Measurements from ENCODE around the gene AADACL4. TPM values are rescaled to one million over a fixed set of nuclear protein-coding genes. Genes with fewer than 3 reads are reported as not detected.
"Not testable (repeated sequence)": the region's sequence is repeated elsewhere in the genome, so short reads cannot be mapped to it uniquely, and the experiment has no call there.

The AADACL4 gene
- total RNA-seq, 1 donor from 2014 or later, result not detected

- H3K27me3 Mint-ChIP-seq, result peaks cover 9% of the 10 kb centered on the region
- no peak overlapping the region for H3K27ac Mint-ChIP-seq
- peaks cover 7% of the 10 kb centered on the region for H3K9me3 Mint-ChIP-seq
- no peaks in the 10 kb centered on the region for H3K36me3 Mint-ChIP-seq (ENCODE audit: low read depth)
- H3K4me1 Mint-ChIP-seq, result no peaks in the 10 kb centered on the region
- intact Hi-C loops (cut with micrococcal nuclease), result no loop called here
- DNase-seq, result no peak
- H3K4me3 Mint-ChIP-seq, result no peak overlapping the region
Measured at GRCh38 chr1:12666141-12666735, 22.4 kb downstream of the AADACL4 start.

- Mint-ChIP-seq H3K27ac (no peak overlapping the region), H3K4me1 (no peaks in the 10 kb centered on the region), H3K9me3 (peaks cover 7% of the 10 kb centered on the region), H3K4me3 (no peak overlapping the region), H3K27me3 (peaks cover 20% of the 10 kb centered on the region), H3K36me3 (ENCODE audit: low read depth) (no peaks in the 10 kb centered on the region)
- intact Hi-C loops (cut with micrococcal nuclease), result no loop called here
- DNase-seq, result no peak
Measured at GRCh38 chr1:12669529-12670068, 25.7 kb downstream of the AADACL4 start.

DNA sequence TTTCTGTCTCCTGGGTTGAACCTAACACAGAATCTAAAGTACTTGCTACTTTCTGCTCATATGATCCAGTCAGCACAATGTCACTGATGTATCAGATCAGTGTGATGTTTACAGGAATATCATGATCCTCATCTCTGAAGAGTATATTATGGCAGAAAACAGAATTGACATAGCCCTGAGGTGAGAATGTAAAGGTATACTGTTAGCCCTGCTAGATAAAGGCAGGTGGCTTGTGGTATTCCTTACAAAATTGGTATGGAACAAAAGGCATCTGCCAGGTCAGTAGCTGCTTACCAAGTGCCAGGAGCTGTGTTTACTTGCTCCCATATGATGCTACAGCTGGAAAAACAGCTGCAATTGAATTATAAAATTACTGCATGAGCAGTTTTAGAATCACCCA, 30.5 kb downstream of the AADACL4 start:
- Mint-ChIP-seq H3K4me3 (no peak overlapping the region), H3K4me1 (no peaks in the 10 kb centered on the region), H3K9me3 (no peaks in the 10 kb centered on the region), H3K27me3 (peaks cover 27% of the 10 kb centered on the region), H3K27ac (no peak overlapping the region), H3K36me3 (ENCODE audit: low read depth) (no peaks in the 10 kb centered on the region)
- no peak for DNase-seq
- intact Hi-C loops (cut with micrococcal nuclease), result no loop called here

GRCh38 chr1:12676122-12676521, 32.2 kb downstream of the AADACL4 start:
- H3K4me1 Mint-ChIP-seq; H3K36me3 Mint-ChIP-seq (ENCODE audit: low read depth); H3K9me3 Mint-ChIP-seq; DNase-seq; H3K4me3 Mint-ChIP-seq; intact Hi-C loops (cut with micrococcal nuclease); H3K27ac Mint-ChIP-seq: not testable (repeated sequence)
- peaks cover 28% of the 10 kb centered on the region for H3K27me3 Mint-ChIP-seq

GRCh38 chr1:12677565-12677964, 33.7 kb downstream of the AADACL4 start:
- Mint-ChIP-seq H3K4me3 (no peak overlapping the region), H3K27me3 (peaks cover 16% of the 10 kb centered on the region), H3K4me1 (no peaks in the 10 kb centered on the region), H3K36me3 (ENCODE audit: low read depth) (no peaks in the 10 kb centered on the region), H3K27ac (no peak overlapping the region), H3K9me3 (no peaks in the 10 kb centered on the region)
- DNase-seq, result no peak
- intact Hi-C loops (cut with micrococcal nuclease), result no loop called here

- Mint-ChIP-seq H3K4me3 (no peak overlapping the region), H3K4me1 (no peaks in the 10 kb centered on the region), H3K9me3 (no peaks in the 10 kb centered on the region), H3K27me3 (peaks cover 14% of the 10 kb centered on the region), H3K36me3 (ENCODE audit: low read depth) (no peaks in the 10 kb centered on the region), H3K27ac (no peak overlapping the region)
- no peak for DNase-seq
- intact Hi-C loops (cut with micrococcal nuclease), result no loop called here
Measured at GRCh38 chr1:12678350-12678749, 34.5 kb downstream of the AADACL4 start.

DNA sequence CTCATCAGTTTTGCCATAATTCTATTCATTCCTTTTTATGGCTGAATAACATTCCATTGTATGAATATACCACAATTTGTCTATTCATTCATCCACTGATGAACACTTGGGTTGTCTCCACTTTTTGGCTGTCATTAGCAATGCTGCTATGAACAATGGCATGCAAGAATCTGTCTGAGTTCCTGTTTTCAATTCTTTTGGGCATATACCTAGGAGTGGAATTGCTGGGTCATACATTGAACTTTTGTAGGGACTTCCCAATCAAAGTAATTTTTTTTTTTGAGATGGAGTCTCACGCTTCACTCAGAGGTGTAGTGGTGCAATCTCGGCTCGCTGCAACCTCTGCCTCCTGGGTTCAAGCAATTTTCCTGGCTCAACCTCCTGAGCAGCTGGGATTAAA, 34.9 kb downstream of the AADACL4 start:
- H3K27me3 Mint-ChIP-seq, result peaks cover 14% of the 10 kb centered on the region

DNA sequence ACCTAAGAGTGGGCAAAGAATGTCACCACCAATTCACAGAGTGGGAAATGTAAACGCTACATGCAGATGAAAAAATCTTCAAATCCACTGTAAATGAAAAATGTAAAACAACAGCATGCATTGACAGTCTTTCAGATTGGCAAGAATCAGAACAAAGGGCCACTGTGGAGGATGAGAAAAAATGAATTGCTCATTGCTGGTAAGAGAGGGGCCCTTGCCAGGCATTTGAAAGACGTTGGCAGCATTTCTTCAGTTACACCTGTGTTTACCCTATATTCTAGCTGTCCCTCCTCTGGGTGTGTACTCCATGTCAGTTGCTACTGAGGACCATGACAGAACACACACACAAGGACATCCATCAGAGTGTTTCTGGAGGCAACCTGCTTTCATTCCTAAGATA, 46.3 kb downstream of the AADACL4 start:
- H3K4me3 Mint-ChIP-seq, result no peak overlapping the region
- intact Hi-C loops (cut with micrococcal nuclease), result no loop called here
- peaks cover 9% of the 10 kb centered on the region for H3K27me3 Mint-ChIP-seq
- no peaks in the 10 kb centered on the region for H3K4me1 Mint-ChIP-seq
- no peak for DNase-seq
- H3K27ac Mint-ChIP-seq, result no peak overlapping the region
- no peaks in the 10 kb centered on the region for H3K9me3 Mint-ChIP-seq
- no peaks in the 10 kb centered on the region for H3K36me3 Mint-ChIP-seq (ENCODE audit: low read depth)

More for the DNA sequence above, 34.9 kb downstream of the AADACL4 start:
- Mint-ChIP-seq H3K4me3 (no peak overlapping the region), H3K4me1 (no peaks in the 10 kb centered on the region), H3K9me3 (no peaks in the 10 kb centered on the region), H3K27ac (no peak overlapping the region), H3K36me3 (ENCODE audit: low read depth) (no peaks in the 10 kb centered on the region)
- DNase-seq, result no peak
- intact Hi-C loops (cut with micrococcal nuclease), result no loop called here

DNA sequence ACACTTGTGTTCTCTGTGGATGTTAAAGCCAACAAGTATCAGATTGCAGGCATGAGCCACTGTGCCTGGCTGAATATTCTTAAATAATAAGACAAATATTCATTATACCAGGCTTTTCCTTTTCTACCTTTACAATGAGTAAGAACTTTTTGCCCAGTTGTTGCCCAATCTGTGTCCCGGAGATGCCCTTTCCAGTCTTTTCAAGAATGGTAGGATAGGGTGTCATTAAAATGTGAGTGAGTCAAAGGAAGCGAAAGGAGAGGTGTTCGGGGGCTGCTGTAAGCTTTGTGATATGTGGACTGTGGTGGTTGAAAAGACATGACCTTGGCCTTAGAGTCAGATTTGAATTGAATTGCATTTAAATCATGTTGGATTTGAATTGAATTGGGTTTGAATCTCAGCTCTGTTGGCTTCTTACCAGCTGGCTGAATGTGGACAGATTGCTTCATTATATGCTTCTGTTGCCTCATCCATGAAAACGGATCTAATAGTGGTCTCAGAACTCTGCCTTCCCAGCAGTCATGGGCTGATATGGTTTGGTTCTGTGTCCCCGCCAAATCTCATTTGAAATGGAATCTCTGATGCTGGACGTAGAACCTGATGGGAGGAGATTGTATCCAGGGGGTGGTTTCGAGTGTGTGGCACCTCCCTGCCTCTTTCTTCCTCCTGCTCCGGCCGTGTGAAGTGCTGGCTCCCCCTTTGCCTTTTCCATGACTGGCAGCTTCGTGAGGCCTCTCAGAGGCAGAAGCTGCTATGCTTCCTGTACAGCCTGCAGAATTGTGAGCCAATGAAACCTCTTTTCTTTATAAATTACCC, 49.3 kb downstream of the AADACL4 start:
- Mint-ChIP-seq H3K27ac (no peak overlapping the region), H3K4me3 (no peak overlapping the region), H3K27me3 (peaks cover 6% of the 10 kb centered on the region), H3K4me1 (no peaks in the 10 kb centered on the region), H3K36me3 (ENCODE audit: low read depth) (no peaks in the 10 kb centered on the region), H3K9me3 (no peaks in the 10 kb centered on the region)
- intact Hi-C loops (cut with micrococcal nuclease), result no loop called here
- DNase-seq, result no peak

DNA sequence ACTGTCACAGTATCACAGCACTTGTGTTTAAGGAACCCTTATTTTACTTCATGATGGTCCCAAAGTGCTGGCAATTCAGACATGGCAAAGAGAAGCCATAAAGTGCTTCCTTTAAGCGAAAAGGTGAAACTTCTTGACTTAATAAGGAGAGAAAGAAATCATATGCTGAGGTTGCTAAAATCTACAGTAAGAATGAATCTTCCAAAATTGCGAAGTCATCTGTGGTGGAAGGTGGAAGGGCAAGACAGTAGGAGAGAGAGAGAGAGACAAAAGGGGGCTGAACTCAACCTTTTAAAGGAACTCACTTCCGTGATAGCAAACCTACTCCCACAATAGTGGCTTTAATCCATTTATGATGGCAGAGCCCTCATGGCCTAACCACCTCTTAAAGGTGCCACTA, 52.8 kb downstream of the AADACL4 start:
- no peaks in the 10 kb centered on the region for H3K36me3 Mint-ChIP-seq (ENCODE audit: low read depth)
- H3K27ac Mint-ChIP-seq, result no peak overlapping the region
- peaks cover 15% of the 10 kb centered on the region for H3K27me3 Mint-ChIP-seq
- no peak for DNase-seq
- no peak overlapping the region for H3K4me3 Mint-ChIP-seq
- peaks cover 4% of the 10 kb centered on the region for H3K9me3 Mint-ChIP-seq
- intact Hi-C loops (cut with micrococcal nuclease), result no loop called here
- no peaks in the 10 kb centered on the region for H3K4me1 Mint-ChIP-seq

DNA sequence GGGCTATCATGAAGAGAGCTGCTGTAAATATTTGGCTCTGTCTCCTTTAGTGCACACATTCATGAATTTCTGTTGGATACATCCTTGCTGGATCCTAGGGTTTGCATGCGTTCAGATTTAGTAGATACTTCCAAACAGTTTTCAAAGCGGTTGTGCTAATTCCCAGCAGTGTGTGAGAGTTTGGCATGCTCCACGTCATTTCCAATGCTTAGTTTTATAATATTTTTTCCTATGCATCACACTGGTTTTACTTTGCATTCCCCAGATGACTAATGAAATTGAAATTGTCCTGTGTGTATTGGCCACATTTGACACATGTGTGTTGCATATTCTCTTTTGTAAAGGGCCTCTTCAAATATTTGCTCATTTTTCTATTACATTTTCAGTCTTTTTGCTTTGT, 53.5 kb downstream of the AADACL4 start:
- no peaks in the 10 kb centered on the region for H3K36me3 Mint-ChIP-seq (ENCODE audit: low read depth)
- H3K27ac Mint-ChIP-seq, result no peak overlapping the region
- H3K9me3 Mint-ChIP-seq, result peaks cover 4% of the 10 kb centered on the region
- H3K4me3 Mint-ChIP-seq, result no peak overlapping the region
- intact Hi-C loops (cut with micrococcal nuclease), result no loop called here
- H3K27me3 Mint-ChIP-seq, result peaks cover 15% of the 10 kb centered on the region
- DNase-seq, result no peak
- H3K4me1 Mint-ChIP-seq, result no peaks in the 10 kb centered on the region

DNA sequence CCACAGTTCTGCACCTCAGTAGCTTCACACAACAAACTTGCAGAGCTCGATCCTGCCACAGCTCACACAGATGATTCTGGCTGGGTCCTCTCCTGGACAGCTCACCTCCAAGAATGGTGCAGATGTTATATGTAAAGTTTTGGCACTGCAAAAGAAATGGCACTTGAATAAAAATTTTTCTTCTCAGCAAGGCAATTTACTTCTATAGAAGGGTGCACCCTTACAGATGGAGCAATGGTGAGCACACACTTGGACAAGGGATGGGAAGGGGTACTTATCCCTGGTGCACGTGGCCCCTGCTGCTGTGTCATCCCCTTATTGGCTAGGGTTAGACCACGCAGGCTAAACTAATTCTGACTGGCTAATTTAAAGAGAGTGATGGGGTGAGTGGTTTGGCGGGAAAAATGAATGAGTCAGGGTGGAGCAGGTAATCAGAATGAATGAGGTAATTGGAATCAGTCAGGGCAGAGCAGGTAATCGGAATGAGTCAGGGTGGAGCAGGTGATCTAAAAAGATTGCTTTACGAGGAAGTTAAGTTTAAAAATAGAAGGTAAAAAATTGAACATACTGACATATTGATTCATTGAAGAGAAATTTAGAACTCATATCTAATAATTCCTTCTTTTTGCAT, 60.1 kb downstream of the AADACL4 start:
- no peak for DNase-seq
- Mint-ChIP-seq H3K9me3 (peaks cover 9% of the 10 kb centered on the region), H3K27me3 (peaks cover 14% of the 10 kb centered on the region), H3K36me3 (ENCODE audit: low read depth) (no peaks in the 10 kb centered on the region), H3K4me3 (no peak overlapping the region), H3K27ac (no peak overlapping the region), H3K4me1 (no peaks in the 10 kb centered on the region)
- intact Hi-C loops (cut with micrococcal nuclease), result no loop called here

DNA sequence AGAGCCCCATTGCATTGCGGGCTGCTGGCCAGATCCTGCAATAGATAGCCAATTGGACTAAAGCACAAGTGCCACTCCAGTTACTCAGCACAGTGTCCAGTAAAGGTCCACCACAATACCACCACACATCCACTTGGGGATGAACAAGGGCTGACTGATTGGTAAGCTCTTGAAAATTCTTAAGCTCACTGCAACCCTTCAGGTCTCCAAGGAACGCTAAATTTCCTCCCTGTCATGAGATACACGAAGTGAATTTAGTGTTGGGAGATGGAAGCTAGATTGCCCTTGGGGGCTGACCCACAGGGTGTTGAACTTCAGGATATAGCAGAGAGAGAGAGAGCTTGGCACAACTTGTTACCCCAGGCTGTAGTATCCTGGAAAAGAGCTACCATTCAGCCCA, 62.2 kb downstream of the AADACL4 start:
- Mint-ChIP-seq H3K9me3 (peaks cover 5% of the 10 kb centered on the region), H3K4me3 (no peak overlapping the region), H3K4me1 (no peaks in the 10 kb centered on the region), H3K27ac (no peak overlapping the region), H3K27me3 (peaks cover 21% of the 10 kb centered on the region), H3K36me3 (ENCODE audit: low read depth) (no peaks in the 10 kb centered on the region)
- no peak for DNase-seq
- intact Hi-C loops (cut with micrococcal nuclease), result no loop called here

- no peak for DNase-seq
- H3K36me3 Mint-ChIP-seq (ENCODE audit: low read depth), result no peaks in the 10 kb centered on the region
- no peaks in the 10 kb centered on the region for H3K4me1 Mint-ChIP-seq
- peaks cover 32% of the 10 kb centered on the region for H3K27me3 Mint-ChIP-seq
- no peak overlapping the region for H3K4me3 Mint-ChIP-seq
- intact Hi-C loops (cut with micrococcal nuclease), result no loop called here
- H3K27ac Mint-ChIP-seq, result no peak overlapping the region
- H3K9me3 Mint-ChIP-seq, result no peaks in the 10 kb centered on the region
Measured at GRCh38 chr1:12708396-12709090, 64.7 kb downstream of the AADACL4 start.
